KBM-7 (cell line): Measurements from ENCODE around the gene NTN4.

Experiments used
- DNase-seq: peaks from one replicate; pipeline ENCODE4 v3.0.0-alpha.2; 2015
- in situ Hi-C: fragments of 300-500 bp; cut with MboI; formaldehyde crosslinking; loops from 2 replicates; pipeline ENCODE4 v1.14.3; 2020; ENCODE audit warnings: low sequenced_read_pairs, low pct_unique_long_range_greater_than_20kb, mixed read lengths

NTN4 gene

GRCh38 chr12:95611676-95612309 lies 178.8 kb downstream of the NTN4 start:
- no peak for DNase-seq
- in situ Hi-C loops = no loop called here

GRCh38 chr12:95608252-95609033 lies 182.1 kb downstream of the NTN4 start:
- in situ Hi-C loops = no loop called here
- no peak for DNase-seq
